H9 (cell line): ENCODE measurements around the gene ATXN10. TPM values are rescaled to one million over a fixed set of nuclear protein-coding genes. Genes with fewer than 3 reads are reported as not detected.
A peak's percentile ranks its signal among the peaks of the same experiment; 100 is the strongest.

Experiments used
- DNase-seq: peaks from one replicate; pipeline ENCODE4 v3.0.0-alpha.2; 2017
- H2AFZ ChIP-seq: one replicate; pipeline ENCODE4 v1.6.1; 2013; ENCODE audit warnings: mild to moderate bottlenecking, low read length, control low read depth, moderate library complexity
- H2AK5ac ChIP-seq: 2 replicates; pipeline ENCODE4 v1.6.1; 2013; ENCODE audit warnings: low read length, control low read depth, mixed read lengths; ENCODE audit not compliant: insufficient read length
- H2BK120ac ChIP-seq: one replicate; pipeline ENCODE4 v1.6.1; 2013; ENCODE audit warnings: low read depth, mild to moderate bottlenecking, low read length, control low read depth, inconsistent platforms; ENCODE audit not compliant: poor library complexity, severe bottlenecking
- H2BK12ac ChIP-seq: 2 replicates; pipeline ENCODE4 v1.6.1; 2013; ENCODE audit warnings: low read length, control low read depth, mixed read lengths, low read depth; ENCODE audit not compliant: insufficient read length
- H2BK15ac ChIP-seq: 2 replicates; pipeline ENCODE4 v1.6.1; 2013; ENCODE audit warnings: low read depth, low read length, control low read depth
- H2BK20ac ChIP-seq: one replicate; pipeline ENCODE4 v1.6.1; 2013; ENCODE audit warnings: low read depth, mild to moderate bottlenecking, low read length, control low read depth, inconsistent platforms; ENCODE audit not compliant: poor library complexity, severe bottlenecking
- H2BK5ac ChIP-seq: 2 replicates; pipeline ENCODE4 v1.6.1; 2013; ENCODE audit warnings: low read length, control low read depth, mixed read lengths; ENCODE audit not compliant: insufficient read length
- H3K14ac ChIP-seq: 2 replicates; pipeline ENCODE4 v1.6.1; 2013; ENCODE audit warnings: low read length, control low read depth; ENCODE audit not compliant: insufficient read depth
- H3K18ac ChIP-seq: 2 replicates; pipeline ENCODE4 v1.6.1; 2013; ENCODE audit warnings: low read depth, mild to moderate bottlenecking, mixed read lengths, low read length, control low read depth; ENCODE audit not compliant: insufficient read length
- H3K23ac ChIP-seq: 2 replicates; pipeline ENCODE4 v1.6.1; 2013; ENCODE audit warnings: low read length, control low read depth, mixed read lengths, low read depth; ENCODE audit not compliant: insufficient read length
- H3K23me2 ChIP-seq: 2 replicates; pipeline ENCODE4 v1.6.1; 2013; ENCODE audit warnings: low read depth, mild to moderate bottlenecking, mixed read lengths, low read length, control low read depth; ENCODE audit not compliant: insufficient read length, poor library complexity, severe bottlenecking
- H3K27ac ChIP-seq: 2 replicates; pipeline ENCODE4 v1.5.1; 2013; ENCODE audit warnings: low read length, control low read depth, mixed read lengths, low read depth; ENCODE audit not compliant: insufficient read length
- H3K27me3 ChIP-seq: 2 replicates; pipeline ENCODE4 v1.6.1; 2013; ENCODE audit warnings: low read length, control low read depth, inconsistent platforms; ENCODE audit not compliant: insufficient read depth
- H3K4ac ChIP-seq: 2 replicates; pipeline ENCODE4 v1.6.1; 2013; ENCODE audit warnings: low read depth, mild to moderate bottlenecking, control low read depth, inconsistent platforms, low read length, moderate library complexity
- H3K4me1 ChIP-seq: 2 replicates; pipeline ENCODE4 v1.6.1; 2013; ENCODE audit warnings: low read length, control low read depth, inconsistent platforms; ENCODE audit not compliant: insufficient read depth
- H3K4me2 ChIP-seq: 2 replicates; pipeline ENCODE4 v1.6.1; 2013; ENCODE audit warnings: low read length, control low read depth, mixed read lengths; ENCODE audit not compliant: insufficient read length, insufficient read depth
- H3K56ac ChIP-seq: 2 replicates; pipeline ENCODE4 v1.6.1; 2013; ENCODE audit warnings: low read depth, mild to moderate bottlenecking, mixed read lengths, low read length, control low read depth; ENCODE audit not compliant: insufficient read length
- H3K79me1 ChIP-seq: 2 replicates; pipeline ENCODE4 v1.6.1; 2013; ENCODE audit warnings: low read depth, mild to moderate bottlenecking, moderate library complexity, low read length, control low read depth, inconsistent platforms; ENCODE audit not compliant: insufficient read depth, poor library complexity, severe bottlenecking
- H3K79me2 ChIP-seq: 2 replicates; pipeline ENCODE4 v1.6.1; 2013; ENCODE audit warnings: low read length, control low read depth, inconsistent platforms; ENCODE audit not compliant: insufficient read depth
- H3K9ac ChIP-seq: 2 replicates; pipeline ENCODE4 v1.6.1; 2013; ENCODE audit warnings: low read length, control low read depth, mixed read lengths; ENCODE audit not compliant: insufficient read length; ENCODE audit errors: extremely low read depth
- H3K9me3 ChIP-seq: one replicate; pipeline ENCODE4 v1.6.1; 2013; ENCODE audit warnings: low read depth, low read length, inconsistent platforms; ENCODE audit not compliant: control insufficient read depth
- H3T11ph ChIP-seq: one replicate; pipeline ENCODE4 v1.6.1; 2013; ENCODE audit warnings: mild to moderate bottlenecking, low read length, control low read depth, inconsistent platforms
- H4K20me1 ChIP-seq: one replicate; pipeline ENCODE4 v1.6.1; 2013; ENCODE audit not compliant: control insufficient read depth, insufficient read length, insufficient read depth
- H4K5ac ChIP-seq: 2 replicates; pipeline ENCODE4 v1.6.1; 2013; ENCODE audit warnings: low read depth, mild to moderate bottlenecking, mixed read lengths, low read length, control low read depth; ENCODE audit not compliant: insufficient read length
- H4K8ac ChIP-seq: replicated peaks from 2 replicates; pipeline ENCODE4 v1.6.1; 2013; ENCODE audit warnings: low read length, control low read depth, mixed read lengths, low read depth; ENCODE audit not compliant: insufficient read length
- H4K91ac ChIP-seq: 2 replicates; pipeline ENCODE4 v1.6.1; 2013; ENCODE audit warnings: low read depth, mild to moderate bottlenecking, moderate library complexity, mixed read lengths, low read length, control low read depth; ENCODE audit not compliant: insufficient read length
- H3K27ac Mint-ChIP-seq, 3 experiments: 2 replicates in 2 of 3; 3 replicates in 1 of 3; pipeline ENCODE4 v1.8.0; 2020 to 2021; ENCODE audit warnings: mixed read lengths in 3 of 3, mild to moderate bottlenecking in 1 of 3, moderate library complexity in 1 of 3
- H3K27me3 Mint-ChIP-seq: 2 replicates; pipeline ENCODE4 v1.8.0; 2021; ENCODE audit warnings: low read depth, mild to moderate bottlenecking, moderate library complexity, mixed read lengths
- H3K36me3 Mint-ChIP-seq, 3 experiments: 2 replicates in 2 of 3; 3 replicates in 1 of 3; pipeline ENCODE4 v1.8.0; 2020 to 2021; ENCODE audit warnings: low read depth in 3 of 3, mixed read lengths in 3 of 3; ENCODE audit not compliant: insufficient read depth in 1 of 3
- H3K4me1 Mint-ChIP-seq, 2 experiments: 2 replicates each; pipeline ENCODE4 v1.8.0; 2020; ENCODE audit warnings: mixed read lengths in 2 of 2
- H3K4me3 Mint-ChIP-seq, 2 experiments: 2 replicates in 1 of 2; 3 replicates in 1 of 2; pipeline ENCODE4 v1.8.0; 2020 to 2021; ENCODE audit warnings: mild to moderate bottlenecking in 2 of 2, mixed read lengths in 2 of 2, moderate library complexity in 1 of 2
- H3K9me3 Mint-ChIP-seq, 2 experiments: 2 replicates in 1 of 2; 3 replicates in 1 of 2; pipeline ENCODE4 v1.8.0; 2020; ENCODE audit warnings: mild to moderate bottlenecking in 2 of 2, mixed read lengths in 2 of 2, moderate library complexity in 1 of 2
- WGBS: extraction: QIAGEN DNeasy Blood & Tissue Kit; methylation state at CpG from one replicate; pipeline ENCODE4 v1.1.7; 2013; ENCODE audit warnings: missing lambda C conversion rate, low lambda C conversion rate, mixed read lengths; ENCODE audit not compliant: insufficient read length; ENCODE audit errors: extremely low coverage; 5-methylcytosine and 5-hydroxymethylcytosine counted together
- total RNA-seq: library from RNA; stranded (reverse); gene quantifications from 2 replicates; pipeline ENCODE4 v1.2.1, GENCODE V29; 2021
- TF ChIP-seq, protein P1 (sequence below): fragments of 200-600 bp; sonication (generic); conservative IDR thresholded peaks from 3 replicates; pipeline ENCODE4 v1.8.0; 2021; ENCODE audit warnings: antibody characterized with exemption, mild to moderate bottlenecking

Gene ATXN10
- total RNA-seq, 1 experiment from 2014 or later = 210 TPM

DNA sequence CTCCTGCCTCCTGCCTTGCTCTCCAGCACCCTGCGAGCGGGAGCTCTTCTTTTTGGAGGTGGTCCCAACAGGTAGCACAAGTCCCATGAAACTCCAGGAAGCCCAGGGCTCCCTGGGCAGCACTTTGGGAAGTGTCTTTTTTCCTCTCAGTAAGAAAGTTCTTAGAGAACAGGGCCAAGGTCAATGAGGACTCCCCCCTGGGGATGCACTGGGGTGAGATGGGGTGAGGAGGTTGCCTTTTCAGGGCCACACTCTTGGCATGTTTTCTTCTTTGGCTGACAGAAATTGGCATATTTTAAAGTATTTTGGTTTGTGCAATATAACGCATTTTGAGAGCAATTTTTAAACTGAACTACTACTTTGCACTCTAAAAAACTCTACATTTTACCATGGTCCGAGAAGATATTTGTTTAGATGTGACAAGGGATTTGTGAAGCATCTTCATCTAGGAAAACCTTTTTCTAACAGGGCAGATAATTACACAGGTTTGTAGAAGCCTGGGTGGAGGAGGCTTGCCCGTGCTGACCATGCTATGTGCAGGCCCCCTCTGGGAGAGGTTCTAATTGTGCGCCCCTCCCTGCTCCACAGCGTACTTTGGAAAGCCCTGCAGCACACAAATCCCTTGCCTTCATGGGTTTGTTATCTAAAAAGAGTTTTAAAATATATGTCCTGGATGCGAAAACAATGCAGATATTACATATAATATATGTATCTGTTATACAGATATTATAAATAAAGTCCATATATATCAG, 165.0 kb downstream of the ATXN10 start:
- H4K5ac ChIP-seq = no peak overlapping the region
- TF ChIP-seq, protein P1, sequence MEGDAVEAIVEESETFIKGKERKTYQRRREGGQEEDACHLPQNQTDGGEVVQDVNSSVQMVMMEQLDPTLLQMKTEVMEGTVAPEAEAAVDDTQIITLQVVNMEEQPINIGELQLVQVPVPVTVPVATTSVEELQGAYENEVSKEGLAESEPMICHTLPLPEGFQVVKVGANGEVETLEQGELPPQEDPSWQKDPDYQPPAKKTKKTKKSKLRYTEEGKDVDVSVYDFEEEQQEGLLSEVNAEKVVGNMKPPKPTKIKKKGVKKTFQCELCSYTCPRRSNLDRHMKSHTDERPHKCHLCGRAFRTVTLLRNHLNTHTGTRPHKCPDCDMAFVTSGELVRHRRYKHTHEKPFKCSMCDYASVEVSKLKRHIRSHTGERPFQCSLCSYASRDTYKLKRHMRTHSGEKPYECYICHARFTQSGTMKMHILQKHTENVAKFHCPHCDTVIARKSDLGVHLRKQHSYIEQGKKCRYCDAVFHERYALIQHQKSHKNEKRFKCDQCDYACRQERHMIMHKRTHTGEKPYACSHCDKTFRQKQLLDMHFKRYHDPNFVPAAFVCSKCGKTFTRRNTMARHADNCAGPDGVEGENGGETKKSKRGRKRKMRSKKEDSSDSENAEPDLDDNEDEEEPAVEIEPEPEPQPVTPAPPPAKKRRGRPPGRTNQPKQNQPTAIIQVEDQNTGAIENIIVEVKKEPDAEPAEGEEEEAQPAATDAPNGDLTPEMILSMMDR = no peak
- no peak overlapping the region for H2AFZ ChIP-seq
- no peak overlapping the region for H3K4me2 ChIP-seq
- Mint-ChIP-seq H3K27me3 (peaks cover 2% of the 10 kb centered on the region; the same call in 1 of the 2 replicates), H3K36me3 (peaks cover 0 to 3% (median 2%) of the 10 kb centered on the region in 3 experiments; a peak in 2 of 7 replicates), H3K4me3 (no peak overlapping the region), H3K27ac (peak overlapping the region in 1 of 3 experiments; percentile 81; a peak in 1 of 7 replicates), H3K9me3 (no peaks in the 10 kb centered on the region), H3K4me1 (peaks cover 11 to 14% of the 10 kb centered on the region in 2 experiments)
- no peak overlapping the region for H2BK12ac ChIP-seq
- no peak overlapping the region for H2AK5ac ChIP-seq
- H2BK20ac ChIP-seq = no peak overlapping the region
- DNase-seq = no peak
- H3K79me2 ChIP-seq = no peaks in the 10 kb centered on the region
- WGBS = no CpG with 5 or more reads among the region's 8 CpGs
- H2BK15ac ChIP-seq = no peak overlapping the region
- H3K27me3 ChIP-seq = no peaks in the 10 kb centered on the region
- H3K18ac ChIP-seq = no peak overlapping the region
- H3K27ac ChIP-seq = no peak overlapping the region
- H3K4ac ChIP-seq = no peak overlapping the region
- H3K9me3 ChIP-seq = no peaks in the 10 kb centered on the region
- H4K91ac ChIP-seq = no peak overlapping the region
- no peak overlapping the region for H2BK120ac ChIP-seq
- no peak overlapping the region for H3T11ph ChIP-seq
- H4K20me1 ChIP-seq = no peaks in the 10 kb centered on the region
- no peak overlapping the region for H3K56ac ChIP-seq
- H2BK5ac ChIP-seq = no peak overlapping the region
- H3K9ac ChIP-seq = no peak overlapping the region
- H4K8ac ChIP-seq = no peak overlapping the region
- H3K14ac ChIP-seq = no peak overlapping the region
- H3K23ac ChIP-seq = no peak overlapping the region
- no peaks in the 10 kb centered on the region for H3K23me2 ChIP-seq
- no peaks in the 10 kb centered on the region for H3K4me1 ChIP-seq
- H3K79me1 ChIP-seq = no peaks in the 10 kb centered on the region
